Hindlimb muscle (tissue), 1 donor: ENCODE measurements around the gene QSOX1. TPM values are rescaled to one million over a fixed set of nuclear protein-coding genes. Genes with fewer than 3 reads are reported as not detected.
"Not testable (repeated sequence)": the region's sequence is repeated elsewhere in the genome, so short reads cannot be mapped to it uniquely, and the experiment has no call there.

Experiments
- DNase-seq: peaks from one replicate; pipeline ENCODE4 v3.0.0-alpha.2; 2013
- polyA plus RNA-seq: library from polyadenylated mRNA; unstranded; fragments of 120-200 nt; gene quantifications from one replicate; pipeline ENCODE4 v1.2.1, GENCODE V29; 2013; ENCODE audit not compliant: insufficient read length

QSOX1 gene
- polyA plus RNA-seq, 1 donor = 26.5 TPM

DNA sequence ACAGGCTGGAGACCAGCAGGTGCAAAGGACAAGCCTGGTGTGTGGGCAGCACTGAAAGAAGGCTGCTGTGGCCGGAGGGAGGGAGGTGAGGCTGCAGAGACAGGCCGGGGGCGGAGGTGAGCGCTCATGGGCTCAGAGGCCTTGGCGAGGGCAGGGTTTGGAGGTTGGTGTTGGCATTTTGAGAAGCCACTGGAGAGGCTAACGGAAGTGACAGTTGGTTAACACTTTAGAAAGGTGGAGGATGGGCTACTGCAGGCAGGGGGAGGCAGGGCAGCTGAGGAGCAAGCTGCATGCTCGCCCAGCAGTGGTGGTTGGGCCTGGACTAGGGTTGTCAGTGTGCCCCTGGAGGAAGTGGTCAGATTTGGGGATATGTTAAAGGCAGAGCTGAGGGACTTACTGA, 37.5 kb downstream of the QSOX1 start:
- no peak for DNase-seq

DNA sequence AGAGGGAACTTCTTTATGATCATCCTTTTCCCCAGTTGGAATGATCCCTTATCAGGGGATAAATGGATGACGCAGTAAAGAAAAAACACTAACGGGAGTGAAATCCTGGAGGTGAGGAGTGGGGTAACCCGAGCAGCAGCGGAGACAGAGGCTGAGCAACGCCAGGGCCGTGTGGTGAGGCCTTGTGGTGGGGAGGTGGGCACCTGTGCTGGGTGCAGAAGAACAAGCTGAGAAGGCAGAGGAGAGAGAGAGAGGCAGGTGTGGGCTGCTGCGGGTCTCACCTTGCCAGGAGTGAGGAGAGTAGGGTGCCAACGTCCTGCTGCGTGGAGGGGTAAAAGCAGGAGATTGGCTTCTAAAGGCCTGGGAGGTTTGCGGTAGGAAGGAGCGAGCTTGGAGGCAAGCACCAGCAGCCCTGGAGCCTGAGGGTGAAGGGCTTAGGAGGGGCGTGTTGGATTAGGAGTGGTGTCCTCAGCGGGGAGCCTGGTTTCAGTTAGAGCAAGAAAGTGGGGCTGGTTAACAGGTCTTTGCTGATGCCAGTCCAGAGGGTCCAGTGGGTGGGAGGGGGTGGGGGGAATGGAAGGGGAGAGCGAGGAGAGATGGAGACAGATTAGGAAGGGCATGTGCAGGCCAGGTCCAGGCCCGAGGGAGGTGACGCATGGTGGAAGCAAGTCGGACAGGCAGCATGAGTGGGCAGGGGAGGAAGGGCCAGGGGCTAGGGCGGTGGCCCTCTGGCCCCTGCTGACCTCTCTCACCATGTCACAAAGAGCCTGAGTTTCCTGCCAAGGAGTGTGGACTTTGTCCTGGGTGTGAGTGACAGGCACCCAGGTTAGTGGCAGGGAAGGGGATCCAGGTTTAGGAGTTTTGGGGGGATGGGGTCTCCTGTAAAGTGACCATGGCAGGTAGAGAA, 38.7 kb downstream of the QSOX1 start:
- no peak for DNase-seq

- DNase-seq = no peak
Measured at GRCh38 chr1:180194048-180194425, 39.4 kb downstream of the QSOX1 start.

- no peak for DNase-seq
Measured at GRCh38 chr1:180194546-180195207, 40.0 kb downstream of the QSOX1 start.

DNA sequence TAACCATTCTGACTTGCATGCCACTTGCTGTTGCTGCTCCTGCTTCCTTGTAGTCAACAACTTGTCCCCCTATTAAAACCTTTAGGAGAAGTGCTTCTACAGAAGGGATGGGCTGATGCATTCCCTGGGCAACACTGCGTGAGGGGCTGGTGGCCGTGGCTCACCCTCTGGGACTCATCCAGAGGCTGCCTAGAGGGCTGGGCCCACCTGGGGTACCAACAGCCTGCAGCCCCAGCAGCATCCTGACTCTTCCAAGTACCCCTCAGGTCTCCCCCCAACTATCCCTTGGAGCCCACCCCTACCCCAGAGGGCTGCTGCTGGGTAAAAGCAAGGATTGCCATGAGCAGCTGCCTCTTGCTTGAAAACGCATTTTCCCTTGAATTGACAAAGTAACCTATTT, 40.7 kb downstream of the QSOX1 start:
- DNase-seq = no peak

DNA sequence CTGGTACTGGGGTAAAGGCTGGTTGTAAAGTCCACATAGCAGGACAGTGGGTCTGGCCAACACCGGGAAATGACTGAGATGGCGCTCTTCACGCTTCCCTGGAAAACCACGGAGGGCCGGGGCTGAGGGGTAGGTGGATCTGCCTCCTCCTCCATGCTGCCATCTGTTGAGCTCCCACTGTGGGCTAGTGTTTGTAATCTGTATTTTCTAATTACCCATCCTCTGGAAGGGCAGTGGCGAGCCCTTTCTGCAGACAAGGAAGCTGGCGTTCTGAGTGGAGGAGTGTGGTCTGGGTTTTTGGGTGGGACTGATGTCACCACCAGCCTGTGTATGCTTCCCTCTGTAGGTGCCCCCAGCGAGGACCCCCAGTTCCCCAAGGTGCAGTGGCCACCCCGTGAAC, 41.2 kb downstream of the QSOX1 start:
- no peak for DNase-seq

GRCh38 chr1:180196436-180197003, 41.9 kb downstream of the QSOX1 start:
- DNase-seq = no peak

DNA sequence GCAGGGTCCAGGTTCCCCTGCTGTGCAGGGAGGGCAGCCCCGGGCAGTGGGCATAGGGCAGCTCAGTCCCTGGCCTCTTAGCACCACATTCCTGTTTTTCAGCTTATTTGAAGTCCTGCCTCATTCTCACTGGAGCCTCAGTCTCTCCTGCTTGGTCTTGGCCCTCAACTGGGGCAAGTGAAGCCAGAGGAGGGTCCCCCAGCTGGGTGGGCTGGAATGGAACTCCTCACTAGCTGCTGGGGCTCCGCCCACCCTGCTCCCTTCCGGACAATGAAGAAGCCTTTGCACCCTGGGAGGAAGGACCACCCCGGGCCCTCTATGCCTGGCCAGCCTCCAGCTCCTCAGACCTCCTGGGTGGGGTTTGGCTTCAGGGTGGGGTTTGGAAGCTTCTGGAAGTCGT, 42.6 kb downstream of the QSOX1 start:
- DNase-seq = no peak

GRCh38 chr1:180198196-180198595, 43.5 kb downstream of the QSOX1 start:
- DNase-seq = no peak

- DNase-seq = no peak
Measured at GRCh38 chr1:180198611-180199010, 43.9 kb downstream of the QSOX1 start.

GRCh38 chr1:180199018-180199417, 44.3 kb downstream of the QSOX1 start:
- no peak for DNase-seq

DNA sequence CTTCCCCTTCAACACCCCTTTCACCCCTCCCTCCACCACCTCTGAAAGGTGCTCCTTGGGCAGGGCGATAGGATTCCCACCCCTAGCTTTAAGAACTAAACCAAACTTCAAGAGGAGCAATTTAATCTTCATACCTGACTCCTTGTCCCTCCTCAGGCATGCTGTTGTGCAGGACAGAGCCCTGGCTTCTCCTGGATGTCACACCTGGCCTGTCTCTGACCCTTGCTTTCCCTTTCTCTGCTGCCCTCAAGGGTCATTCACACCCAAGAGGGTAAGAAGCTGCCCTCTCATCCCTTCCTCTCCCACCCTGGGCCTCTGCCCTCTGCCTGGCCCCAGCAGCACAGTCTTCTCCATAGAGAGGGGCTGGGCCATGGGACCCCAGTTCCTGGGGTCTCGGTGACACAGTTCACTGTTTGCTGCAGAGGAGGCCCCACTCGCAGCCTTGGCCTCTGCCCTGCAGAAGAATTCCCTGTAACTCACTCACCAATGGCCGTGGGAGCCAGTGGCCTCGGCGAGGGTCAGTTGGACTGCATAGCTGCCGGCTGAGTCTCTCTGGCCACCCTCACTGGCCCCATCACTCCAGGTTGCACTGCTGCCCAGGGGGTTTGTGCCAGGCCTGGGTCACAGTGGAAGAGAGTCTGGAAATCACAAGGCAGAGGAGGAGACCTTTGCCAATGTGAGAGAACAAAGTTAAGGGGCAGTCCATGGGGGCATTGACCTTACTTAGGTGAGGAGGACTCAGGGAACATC, 47.0 kb downstream of the QSOX1 start:
- no peak for DNase-seq

DNA sequence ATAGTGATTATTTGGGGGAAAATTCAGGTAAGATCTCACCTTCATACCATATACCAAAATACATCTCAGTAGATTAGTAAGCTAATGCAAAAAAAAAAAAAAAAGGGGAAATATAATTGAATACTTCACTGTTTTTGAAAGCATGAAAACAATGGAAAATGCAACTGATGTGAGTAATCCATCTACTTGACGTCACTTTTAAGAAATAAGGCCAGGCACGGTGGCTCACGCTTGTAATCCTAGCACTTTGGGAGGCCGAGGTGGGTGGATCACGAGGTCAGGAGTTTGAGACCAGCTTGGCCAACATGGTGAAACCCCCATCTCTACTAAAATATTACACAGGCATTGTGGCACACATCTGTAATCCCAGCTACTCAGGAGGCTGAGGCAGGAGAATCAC, 47.9 kb downstream of the QSOX1 start:
- not testable (repeated sequence) for DNase-seq

GRCh38 chr1:180204231-180204630, 49.6 kb downstream of the QSOX1 start:
- no peak for DNase-seq

DNA sequence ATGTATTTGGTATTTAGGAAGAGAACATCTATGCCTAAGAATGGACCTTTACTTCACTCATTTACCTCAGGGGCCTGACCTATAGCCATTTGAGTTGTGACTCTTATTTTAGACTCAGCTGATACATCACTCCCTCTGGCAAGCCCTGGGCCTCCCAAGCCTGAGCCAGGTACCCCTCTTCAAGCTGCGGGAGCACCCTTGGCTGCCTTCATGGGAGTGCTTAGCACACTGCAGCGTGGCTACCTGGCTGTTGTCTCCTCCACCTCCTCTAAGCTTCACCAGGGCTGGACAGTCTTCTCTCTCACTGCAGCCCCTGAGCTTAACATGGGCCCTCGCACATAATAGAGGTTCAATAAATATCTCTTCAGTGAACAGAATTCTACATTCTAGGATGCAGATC, 51.9 kb downstream of the QSOX1 start:
- DNase-seq = no peak

GRCh38 chr1:180208264-180208663, 53.6 kb downstream of the QSOX1 start:
- no peak for DNase-seq

DNA sequence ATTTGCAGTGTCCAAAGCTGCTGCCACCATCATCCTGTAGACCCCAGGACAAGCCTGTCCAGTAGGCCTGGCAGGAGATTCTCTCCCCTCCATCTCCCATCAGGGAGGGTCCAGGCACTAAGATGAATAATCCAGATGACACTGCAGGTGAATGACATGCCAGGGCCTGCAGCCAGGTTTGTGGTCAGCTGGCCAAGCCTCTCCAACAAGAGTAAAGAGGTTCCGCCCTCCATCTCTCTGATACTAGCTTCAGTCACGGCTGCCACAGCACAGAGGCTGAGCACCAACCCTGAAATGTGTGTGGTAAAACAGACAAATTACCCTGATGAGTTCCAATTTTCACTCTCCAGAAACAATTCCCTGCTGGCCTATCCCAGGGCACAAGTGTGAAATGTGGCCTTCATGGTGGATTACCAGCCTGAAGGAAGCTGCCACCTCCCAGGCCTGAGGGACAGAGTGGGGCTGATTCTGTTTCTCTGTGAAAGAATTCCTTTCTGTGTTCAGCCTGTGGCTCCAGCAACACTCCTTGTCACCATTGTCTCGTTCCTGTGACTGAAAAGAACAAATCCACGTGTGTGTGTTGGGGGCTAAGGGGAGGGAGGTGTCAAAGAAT, 55.4 kb downstream of the QSOX1 start:
- DNase-seq = no peak

GRCh38 chr1:180211156-180211859, 56.6 kb downstream of the QSOX1 start:
- no peak for DNase-seq

DNA sequence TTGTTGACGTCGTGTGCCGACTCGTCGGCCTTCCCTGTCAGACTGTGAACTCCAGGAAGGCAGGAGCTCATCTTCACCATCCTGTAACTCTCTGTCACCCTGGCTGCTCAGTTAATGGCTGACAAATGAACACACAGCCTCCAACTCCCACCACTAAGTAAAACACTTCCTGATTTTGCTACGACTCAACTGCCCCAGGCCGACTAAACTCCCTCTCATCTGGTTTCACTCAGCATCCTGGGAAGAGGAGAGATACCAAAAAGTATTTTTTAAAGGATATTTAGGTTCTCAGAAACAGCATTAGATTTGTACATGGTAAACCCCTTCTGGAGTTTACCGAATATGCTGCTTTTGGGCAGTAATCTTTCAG, 57.2 kb downstream of the QSOX1 start:
- DNase-seq = no peak

DNA sequence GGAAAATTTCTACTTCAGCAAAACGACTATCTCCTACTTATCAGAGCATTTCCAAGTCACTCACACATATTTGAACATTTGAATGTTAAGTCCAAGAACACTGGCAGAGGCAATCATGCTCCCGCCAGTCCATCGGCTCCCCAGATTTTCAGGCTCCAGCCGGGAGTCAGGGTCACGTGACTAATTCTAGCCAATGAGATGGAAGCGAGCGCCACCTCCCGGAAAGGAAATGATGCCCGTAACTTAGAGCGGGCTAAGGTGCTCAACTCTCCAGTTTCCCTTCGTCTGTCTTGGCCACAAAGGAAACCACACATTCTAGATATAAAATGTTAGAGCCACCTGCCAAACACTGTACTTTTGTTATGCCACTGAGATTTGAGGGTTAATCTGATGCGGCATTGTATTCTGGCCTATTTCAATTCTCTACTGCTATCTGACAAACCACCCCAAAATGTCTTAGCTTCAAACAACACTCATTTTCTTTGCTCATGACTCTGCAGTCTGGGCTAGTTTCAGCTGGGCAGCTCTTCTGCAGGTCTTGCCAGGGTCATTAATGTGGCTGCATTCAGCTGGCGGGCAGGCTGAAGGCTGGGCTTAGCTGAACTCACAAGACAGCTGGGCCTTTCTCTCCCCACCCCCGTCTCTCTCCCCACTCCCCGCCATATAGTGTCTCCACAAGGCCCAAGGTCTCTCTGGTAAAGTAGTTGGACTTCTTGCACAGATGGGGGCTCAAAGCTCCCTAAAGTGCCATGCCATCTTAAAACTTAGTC, 58.9 kb downstream of the QSOX1 start:
- DNase-seq = no peak
